Transverse colon (tissue), 4 donors: Measurements from ENCODE around the gene MYH9. TPM values are rescaled to one million over a fixed set of nuclear protein-coding genes. Genes with fewer than 3 reads are reported as not detected.

ENCODE experiments used
- DNase-seq: peaks from one replicate; pipeline ENCODE4 v3.0.0-alpha.2; 2019
- H3K27ac ChIP-seq, 4 donors: fragments of 200-600 bp; sonication (generic); 2 replicates each; pipeline ENCODE4 v1.5.1; 2016 to 2018; ENCODE audit warnings: inconsistent platforms in 4 of 4
- H3K27me3 ChIP-seq: fragments of 200-600 bp; sonication (generic); 2 replicates; pipeline ENCODE4 v1.5.1; 2017; ENCODE audit warnings: inconsistent platforms
- H3K36me3 ChIP-seq, 4 donors: fragments of 200-600 bp; sonication (generic); 2 replicates each; pipeline ENCODE4 v1.5.1; 2017 to 2019; ENCODE audit warnings: inconsistent platforms in 4 of 4
- H3K4me1 ChIP-seq, 4 donors: fragments of 200-600 bp; sonication (generic); 2 replicates each; pipeline ENCODE4 v1.5.1; 2017 to 2020; ENCODE audit warnings: inconsistent platforms in 4 of 4
- H3K4me3 ChIP-seq, 4 donors: fragments of 200-600 bp; sonication (generic); 1 replicate in 1 of 4; 2 replicates in 3 of 4; pipeline versions ENCODE4 v1.5.1 to v1.6.1; 2017 to 2019; ENCODE audit warnings: inconsistent platforms in 4 of 4
- H3K9me3 ChIP-seq, 2 donors: fragments of 200-600 bp; sonication (generic); 2 replicates each; pipeline ENCODE4 v1.5.1; 2017 to 2019; ENCODE audit warnings: inconsistent platforms in 2 of 2
- EP300 ChIP-seq: sonication (generic); formaldehyde crosslinking; IDR thresholded peaks from one replicate; pipeline ENCODE4 v1.6.1; 2017; ENCODE audit warnings: antibody characterized with exemption, low read depth
- POLR2A ChIP-seq: fragments of 450-650 bp; IDR thresholded peaks from one replicate; pipeline ENCODE4 v1.6.1; 2016; ENCODE audit warnings: antibody characterized with exemption, mild to moderate bottlenecking, moderate library complexity
- POLR2AphosphoS5 ChIP-seq, 3 donors: sonication (generic); formaldehyde crosslinking; IDR thresholded peaks; one replicate each; pipeline ENCODE4 v1.6.1; 2016; ENCODE audit warnings: antibody characterized with exemption in 3 of 3
- WGBS, 2 donors: methylation state at CpG; one replicate each; pipeline ENCODE4 v1.1.5; 2018; ENCODE audit warnings: low coverage in 1 of 2; 5-methylcytosine and 5-hydroxymethylcytosine counted together
- in situ Hi-C, 4 donors: fragments of 200-750 bp; cut with MboI; loops; one replicate each; pipeline versions ENCODE4 v1.15.0 to v1.15.1; 2017; ENCODE audit warnings: low sequenced_read_pairs in 3 of 4, low pct_ligation_motif_present in 1 of 4, low pct_unique_long_range_greater_than_20kb in 1 of 4
- intact Hi-C: fragments of 100-400 bp; cut with DNase I; formaldehyde crosslinking; loops from one replicate; pipeline ENCODE4 v1.15.1; 2023; ENCODE audit warnings: low total_unique reads
- total RNA-seq, 4 donors: library from RNA; depleted of rRNA; stranded (reverse); fragments of >200 nt; gene quantifications; one replicate each; pipeline ENCODE4 v1.1.0, GENCODE V29; 2016
- TF ChIP-seq, protein P1 (sequence below), 5 experiments: fragments of 200-600 bp in 3 of 5; fragments of 450-650 bp in 2 of 5; sonication (generic) in 3 of 5; IDR thresholded peaks; 1 replicate in 2 of 5; 2 replicates in 3 of 5; pipeline ENCODE4 v1.5.1; 2016 to 2017; ENCODE audit warnings: antibody characterized with exemption in 5 of 5, inconsistent platforms in 3 of 5, mild to moderate bottlenecking in 2 of 5, moderate library complexity in 1 of 5

The MYH9 gene
- total RNA-seq, 4 donors from 2014 or later = 385 to 511 (median 460) TPM

DNA sequence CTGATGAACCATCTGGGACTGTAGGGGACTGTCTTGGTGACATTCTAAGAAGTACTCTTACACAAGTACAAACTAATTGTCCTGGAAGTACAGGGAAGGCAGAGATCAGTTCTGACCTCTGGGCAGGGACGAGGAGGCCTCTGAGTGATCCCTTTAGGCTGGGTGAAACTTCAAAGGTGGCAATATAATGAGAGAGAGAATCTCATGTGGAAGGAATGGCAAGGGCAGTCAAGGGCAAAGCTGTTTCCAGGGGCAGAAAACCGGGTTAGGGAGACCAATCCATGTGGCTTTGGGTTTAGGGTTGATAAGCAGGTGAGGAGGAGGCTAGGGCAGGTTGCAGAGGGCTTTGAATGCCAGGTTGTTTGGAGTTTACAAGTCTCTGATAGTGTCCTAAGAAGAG is 21.3 kb upstream of the MYH9 start:
- 33 to 55% methylated on average over 2 of the region's 2 CpGs for WGBS, 2 donors
- H3K27me3 ChIP-seq = no peaks in the 10 kb centered on the region
- in situ Hi-C loops = no loop called here
- H3K4me1 ChIP-seq = peaks cover 0 to 34% (median 19%) of the 10 kb centered on the region in 4 donors
- DNase-seq = no peak
- H3K9me3 ChIP-seq = no peaks in the 10 kb centered on the region
- H3K36me3 ChIP-seq = no peaks in the 10 kb centered on the region
- H3K27ac ChIP-seq = peak overlapping the region; percentile 84 to 92 (median 88)
- TF ChIP-seq POLR2AphosphoS5 (IDR thresholded peaks at IDR 0.05) (no peak), POLR2A (no peak), EP300 (no peak)
- TF ChIP-seq, protein P1, sequence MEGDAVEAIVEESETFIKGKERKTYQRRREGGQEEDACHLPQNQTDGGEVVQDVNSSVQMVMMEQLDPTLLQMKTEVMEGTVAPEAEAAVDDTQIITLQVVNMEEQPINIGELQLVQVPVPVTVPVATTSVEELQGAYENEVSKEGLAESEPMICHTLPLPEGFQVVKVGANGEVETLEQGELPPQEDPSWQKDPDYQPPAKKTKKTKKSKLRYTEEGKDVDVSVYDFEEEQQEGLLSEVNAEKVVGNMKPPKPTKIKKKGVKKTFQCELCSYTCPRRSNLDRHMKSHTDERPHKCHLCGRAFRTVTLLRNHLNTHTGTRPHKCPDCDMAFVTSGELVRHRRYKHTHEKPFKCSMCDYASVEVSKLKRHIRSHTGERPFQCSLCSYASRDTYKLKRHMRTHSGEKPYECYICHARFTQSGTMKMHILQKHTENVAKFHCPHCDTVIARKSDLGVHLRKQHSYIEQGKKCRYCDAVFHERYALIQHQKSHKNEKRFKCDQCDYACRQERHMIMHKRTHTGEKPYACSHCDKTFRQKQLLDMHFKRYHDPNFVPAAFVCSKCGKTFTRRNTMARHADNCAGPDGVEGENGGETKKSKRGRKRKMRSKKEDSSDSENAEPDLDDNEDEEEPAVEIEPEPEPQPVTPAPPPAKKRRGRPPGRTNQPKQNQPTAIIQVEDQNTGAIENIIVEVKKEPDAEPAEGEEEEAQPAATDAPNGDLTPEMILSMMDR (IDR thresholded peaks at IDR 0.05) = no peak
- H3K4me3 ChIP-seq = no peak overlapping the region
- intact Hi-C loops = no loop called here

DNA sequence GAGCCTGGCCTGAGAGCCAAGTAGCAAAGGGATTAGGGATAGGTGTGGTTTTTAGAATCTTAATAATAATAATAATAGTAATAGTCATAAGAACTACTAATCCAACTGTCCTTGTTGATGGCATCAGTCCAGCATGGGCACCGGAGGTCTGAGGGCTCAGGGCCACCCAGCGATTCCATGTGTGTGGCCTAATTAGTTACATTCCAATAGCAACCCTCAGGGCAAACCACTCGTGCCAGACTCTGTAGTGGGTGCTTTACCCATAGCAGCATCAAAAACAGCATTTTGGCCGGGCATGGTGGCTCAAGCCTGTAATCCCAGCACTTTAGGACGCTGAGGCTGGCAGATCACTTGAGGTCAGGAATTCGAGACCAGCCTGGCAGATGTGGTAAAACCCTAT is 19.0 kb upstream of the MYH9 start:
- Histone ChIP-seq H3K4me3 (no peak overlapping the region), H3K27me3 (no peaks in the 10 kb centered on the region), H3K36me3 (no peaks in the 10 kb centered on the region), H3K27ac (peak overlapping the region in 1 of 4 donors; percentile 51), H3K4me1 (peaks cover 0 to 34% (median 19%) of the 10 kb centered on the region in 4 donors), H3K9me3 (no peaks in the 10 kb centered on the region)
- WGBS, 2 donors = 84% methylated on average over 6 of the region's 6 CpGs; no CpG with 5 or more reads in 1 of the 2 donors
- intact Hi-C loops (no loop called here), in situ Hi-C loops (no loop called here)
- no peak for DNase-seq
- TF ChIP-seq POLR2AphosphoS5 (IDR thresholded peaks at IDR 0.05) (no peak), POLR2A (no peak)
- TF ChIP-seq, protein P1 (IDR thresholded peaks at IDR 0.05) = no peak

- Histone ChIP-seq H3K4me1 (peaks cover 0 to 28% (median 12%) of the 10 kb centered on the region in 4 donors), H3K27me3 (no peaks in the 10 kb centered on the region), H3K36me3 (no peaks in the 10 kb centered on the region), H3K27ac (peak overlapping the region; percentile 21 to 51 (median 38)), H3K9me3 (no peaks in the 10 kb centered on the region), H3K4me3 (no peak overlapping the region)
- in situ Hi-C loops = no loop called here
- intact Hi-C loops = no loop called here
- 55% methylated on average over 9 of the region's 9 CpGs; no CpG with 5 or more reads in 1 of the 2 donors for WGBS, 2 donors
- DNase-seq = peak; percentile 56
- TF ChIP-seq POLR2A (no peak), POLR2AphosphoS5 (IDR thresholded peaks at IDR 0.05) (no peak), EP300 (no peak)
- TF ChIP-seq, protein P1 (IDR thresholded peaks at IDR 0.05) = no peak
Observed at GRCh38 chr22:36405671-36406538, 18.1 kb upstream of the MYH9 start.

- Histone ChIP-seq H3K36me3 (no peaks in the 10 kb centered on the region), H3K4me3 (no peak overlapping the region), H3K9me3 (no peaks in the 10 kb centered on the region), H3K27ac (peak overlapping the region; percentile 21 to 51 (median 38)), H3K4me1 (peaks cover 0 to 26% (median 7%) of the 10 kb centered on the region in 4 donors), H3K27me3 (no peaks in the 10 kb centered on the region)
- no peak for TF ChIP-seq POLR2AphosphoS5 (IDR thresholded peaks at IDR 0.05)
- no peak for TF ChIP-seq EP300
- TF ChIP-seq, protein P1 (IDR thresholded peaks at IDR 0.05) = no peak
- TF ChIP-seq POLR2A = no peak
- in situ Hi-C loops = no loop called here
- 44 to 69% methylated on average over 4 to 6 of the region's 6 CpGs for WGBS, 2 donors
- no peak for DNase-seq
- intact Hi-C loops = no loop called here
Observed at GRCh38 chr22:36405221-36405661, 17.5 kb upstream of the MYH9 start.
